ENCODE measurements around the gene ZSCAN5A. TPM values are rescaled to one million over a fixed set of nuclear protein-coding genes. Genes with fewer than 3 reads are reported as not detected.

The ZSCAN5A gene
- total and polyA plus RNA-seq, 9 of the 15 experiments (the other 6 are each of a cell fraction or from before 2014, with no cell fraction given): 5.8 to 15.3 (median 11.8) TPM

DNA sequence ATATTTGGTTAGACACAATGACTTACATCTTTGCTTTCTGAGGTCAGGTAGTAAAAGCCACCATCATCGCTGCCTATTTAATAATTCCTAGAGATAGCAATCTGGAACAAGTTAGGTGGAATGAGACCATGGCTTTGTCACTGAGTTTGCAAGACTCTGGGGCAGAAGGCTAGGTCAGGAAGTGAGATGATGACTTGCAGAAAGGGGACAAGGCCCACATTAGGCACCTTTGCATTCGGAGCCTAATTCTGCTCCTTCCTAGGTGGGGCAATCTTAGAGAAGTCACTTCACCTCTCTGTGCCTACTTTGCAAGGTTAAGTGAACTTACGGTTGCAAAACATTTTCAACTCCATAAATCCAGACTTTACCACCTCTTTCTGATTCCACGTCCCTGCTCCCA, 31.8 kb downstream of the ZSCAN5A start (continued):
- TF ChIP-seq POLR2AphosphoS2 (IDR thresholded peaks at IDR 0.05; ENCODE audit: low read length) (no peak), KHSRP (IDR thresholded peaks at IDR 0.05) (no peak), KLF16 (IDR thresholded peaks at IDR 0.05) (no peak), ZNF512 (tag; IDR thresholded peaks at IDR 0.05) (no peak), ILK (tag; IDR thresholded peaks at IDR 0.05; ENCODE audit: borderline replicate concordance, low read depth) (no peak), HCFC1 (IDR thresholded peaks at IDR 0.05; ENCODE audit: low read depth, low read length) (no peak), NR2C1 (IDR thresholded peaks at IDR 0.05) (no peak), NR2C1 (tag; IDR thresholded peaks at IDR 0.05) (no peak), GATAD2B (IDR thresholded peaks at IDR 0.05; ENCODE audit: borderline replicate concordance) (no peak), NFE2 (IDR thresholded peaks at IDR 0.05; ENCODE audit: low read depth) (peak; percentile 68), MIER1 (IDR thresholded peaks at IDR 0.05; ENCODE audit: low read depth) (no peak), ZBTB5 (IDR thresholded peaks at IDR 0.05) (no peak), CREB5 (CRISPR knock-in tag; IDR thresholded peaks at IDR 0.05) (no peak)
- TF ChIP-seq, protein P1, sequence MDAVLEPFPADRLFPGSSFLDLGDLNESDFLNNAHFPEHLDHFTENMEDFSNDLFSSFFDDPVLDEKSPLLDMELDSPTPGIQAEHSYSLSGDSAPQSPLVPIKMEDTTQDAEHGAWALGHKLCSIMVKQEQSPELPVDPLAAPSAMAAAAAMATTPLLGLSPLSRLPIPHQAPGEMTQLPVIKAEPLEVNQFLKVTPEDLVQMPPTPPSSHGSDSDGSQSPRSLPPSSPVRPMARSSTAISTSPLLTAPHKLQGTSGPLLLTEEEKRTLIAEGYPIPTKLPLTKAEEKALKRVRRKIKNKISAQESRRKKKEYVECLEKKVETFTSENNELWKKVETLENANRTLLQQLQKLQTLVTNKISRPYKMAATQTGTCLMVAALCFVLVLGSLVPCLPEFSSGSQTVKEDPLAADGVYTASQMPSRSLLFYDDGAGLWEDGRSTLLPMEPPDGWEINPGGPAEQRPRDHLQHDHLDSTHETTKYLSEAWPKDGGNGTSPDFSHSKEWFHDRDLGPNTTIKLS (IDR thresholded peaks at IDR 0.05; ENCODE audit: borderline replicate concordance, low read depth): no peak

Data from K562 (cell line).